Type B pancreatic cell (in vitro differentiated cells): ENCODE measurements around the gene NSDHL. TPM values are rescaled to one million over a fixed set of nuclear protein-coding genes. Genes with fewer than 3 reads are reported as not detected.

Experiments used
- DNase-seq: peaks from one replicate; pipeline ENCODE4 v3.0.0; 2021; ENCODE audit warnings: mixed read lengths; ENCODE audit not compliant: unreplicated experiment; ENCODE audit errors: extremely low spot score
- H3K27ac Mint-ChIP-seq: 2 replicates; pipeline ENCODE4 v1.8.0; 2021; ENCODE audit warnings: mild to moderate bottlenecking, mixed read lengths
- H3K27me3 Mint-ChIP-seq: 2 replicates; pipeline ENCODE4 v1.8.0; 2021; ENCODE audit warnings: mixed read lengths
- H3K36me3 Mint-ChIP-seq: 2 replicates; pipeline ENCODE4 v1.8.0; 2021; ENCODE audit warnings: mixed read lengths
- H3K4me1 Mint-ChIP-seq: one replicate; pipeline ENCODE4 v1.8.0; 2021; ENCODE audit warnings: mixed read lengths; ENCODE audit not compliant: unreplicated experiment
- H3K4me3 Mint-ChIP-seq: 2 replicates; pipeline ENCODE4 v1.8.0; 2021; ENCODE audit warnings: mild to moderate bottlenecking, mixed read lengths
- H3K9me3 Mint-ChIP-seq: 2 replicates; pipeline ENCODE4 v1.8.0; 2021; ENCODE audit warnings: mixed read lengths
- CTCF ChIP-seq: fragments of 200-600 bp; sonication (generic); conservative IDR thresholded peaks from 2 replicates; pipeline ENCODE4 v1.5.0; 2021; ENCODE audit warnings: antibody characterized with exemption, mild to moderate bottlenecking
- total RNA-seq: library from RNA; stranded (reverse); gene quantifications from 2 replicates; pipeline ENCODE4 v1.2.1, GENCODE V29; 2021; ENCODE audit warnings: low replicate concordance

The NSDHL gene
- total RNA-seq, 1 donor from 2014 or later: 27.5 TPM

GRCh38 chrX:152821145-152821765, 9.6 kb upstream of the NSDHL start:
- peaks cover 7% of the 10 kb centered on the region for H3K27me3 Mint-ChIP-seq
- H3K27ac Mint-ChIP-seq: no peak overlapping the region
- H3K4me3 Mint-ChIP-seq: no peak overlapping the region
- peak; percentile 68 for TF ChIP-seq CTCF
- no peaks in the 10 kb centered on the region for H3K36me3 Mint-ChIP-seq
- H3K4me1 Mint-ChIP-seq: no peaks in the 10 kb centered on the region
- no peaks in the 10 kb centered on the region for H3K9me3 Mint-ChIP-seq
- no peak for DNase-seq

GRCh38 chrX:152822383-152823086, 8.3 kb upstream of the NSDHL start:
- Mint-ChIP-seq H3K9me3 (no peaks in the 10 kb centered on the region), H3K27me3 (peaks cover 7% of the 10 kb centered on the region)
- no peak for TF ChIP-seq CTCF

GRCh38 chrX:152823657-152824056, 7.2 kb upstream of the NSDHL start:
- no peak overlapping the region for H3K4me3 Mint-ChIP-seq
- H3K9me3 Mint-ChIP-seq: no peaks in the 10 kb centered on the region
- H3K4me1 Mint-ChIP-seq: no peaks in the 10 kb centered on the region
- no peak for TF ChIP-seq CTCF
- no peak overlapping the region for H3K27ac Mint-ChIP-seq
- no peaks in the 10 kb centered on the region for H3K36me3 Mint-ChIP-seq
- DNase-seq: no peak
- peaks cover 7% of the 10 kb centered on the region for H3K27me3 Mint-ChIP-seq

More at GRCh38 chrX:152822383-152823086, 8.3 kb upstream of the NSDHL start:
- H3K4me1 Mint-ChIP-seq: no peaks in the 10 kb centered on the region
- H3K36me3 Mint-ChIP-seq: no peaks in the 10 kb centered on the region
- DNase-seq: no peak
- no peak overlapping the region for H3K4me3 Mint-ChIP-seq
- no peak overlapping the region for H3K27ac Mint-ChIP-seq

- no peak overlapping the region for H3K4me3 Mint-ChIP-seq
- H3K36me3 Mint-ChIP-seq: no peaks in the 10 kb centered on the region
- no peak overlapping the region for H3K27ac Mint-ChIP-seq
- peaks cover 7% of the 10 kb centered on the region for H3K27me3 Mint-ChIP-seq
- no peak for DNase-seq
- no peaks in the 10 kb centered on the region for H3K4me1 Mint-ChIP-seq
- H3K9me3 Mint-ChIP-seq: no peaks in the 10 kb centered on the region
- no peak for TF ChIP-seq CTCF
These were observed 6.0 kb upstream of the NSDHL start for GRCh38 chrX:152824841-152825374.

GRCh38 chrX:152831391-152831790, 528 bp downstream of the NSDHL start:
- TF ChIP-seq CTCF: no peak
- Mint-ChIP-seq H3K27me3 (no peaks in the 10 kb centered on the region), H3K4me3 (peak overlapping the region; percentile 99), H3K9me3 (peaks cover 4% of the 10 kb centered on the region), H3K36me3 (peaks cover 15% of the 10 kb centered on the region), H3K27ac (peak overlapping the region; percentile 96), H3K4me1 (no peaks in the 10 kb centered on the region)
- DNase-seq: no peak
